Measurements from ENCODE around the gene STAMBPL1. TPM values are rescaled to one million over a fixed set of nuclear protein-coding genes. Genes with fewer than 3 reads are reported as not detected.

STAMBPL1 gene
- total RNA-seq, 4 donors from 2014 or later, result 14.4 to 26.3 (median 22.3) TPM

- H3K36me3 ChIP-seq, result no peaks in the 10 kb centered on the region
- no peak overlapping the region for H3K4me3 ChIP-seq
- H3K9me3 ChIP-seq, result no peaks in the 10 kb centered on the region
- H3K27me3 ChIP-seq, result no peaks in the 10 kb centered on the region
- no peaks in the 10 kb centered on the region for H3K4me1 ChIP-seq
- ATAC-seq, result no peak
- WGBS, 2 donors (ENCODE audit: low coverage in 1 of 2), result 46 to 51% methylated on average over 3 of the region's 3 CpGs
- no peak overlapping the region for H3K27ac ChIP-seq
- no peak for TF ChIP-seq POLR2A (IDR thresholded peaks at IDR 0.05)
- no peak for TF ChIP-seq POLR2AphosphoS5 (IDR thresholded peaks at IDR 0.05)
- TF ChIP-seq EP300 (IDR thresholded peaks at IDR 0.05), result no peak
- TF ChIP-seq, protein P1, sequence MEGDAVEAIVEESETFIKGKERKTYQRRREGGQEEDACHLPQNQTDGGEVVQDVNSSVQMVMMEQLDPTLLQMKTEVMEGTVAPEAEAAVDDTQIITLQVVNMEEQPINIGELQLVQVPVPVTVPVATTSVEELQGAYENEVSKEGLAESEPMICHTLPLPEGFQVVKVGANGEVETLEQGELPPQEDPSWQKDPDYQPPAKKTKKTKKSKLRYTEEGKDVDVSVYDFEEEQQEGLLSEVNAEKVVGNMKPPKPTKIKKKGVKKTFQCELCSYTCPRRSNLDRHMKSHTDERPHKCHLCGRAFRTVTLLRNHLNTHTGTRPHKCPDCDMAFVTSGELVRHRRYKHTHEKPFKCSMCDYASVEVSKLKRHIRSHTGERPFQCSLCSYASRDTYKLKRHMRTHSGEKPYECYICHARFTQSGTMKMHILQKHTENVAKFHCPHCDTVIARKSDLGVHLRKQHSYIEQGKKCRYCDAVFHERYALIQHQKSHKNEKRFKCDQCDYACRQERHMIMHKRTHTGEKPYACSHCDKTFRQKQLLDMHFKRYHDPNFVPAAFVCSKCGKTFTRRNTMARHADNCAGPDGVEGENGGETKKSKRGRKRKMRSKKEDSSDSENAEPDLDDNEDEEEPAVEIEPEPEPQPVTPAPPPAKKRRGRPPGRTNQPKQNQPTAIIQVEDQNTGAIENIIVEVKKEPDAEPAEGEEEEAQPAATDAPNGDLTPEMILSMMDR (IDR thresholded peaks at IDR 0.05), result no peak
These were observed 25.4 kb upstream of the STAMBPL1 start for GRCh38 chr10:88854684-88855083.

- no peak for ATAC-seq
- TF ChIP-seq POLR2AphosphoS5 (IDR thresholded peaks at IDR 0.05) (no peak), EP300 (IDR thresholded peaks at IDR 0.05) (no peak), POLR2A (IDR thresholded peaks at IDR 0.05) (no peak)
- TF ChIP-seq, protein P1 (IDR thresholded peaks at IDR 0.05), result no peak
These were observed 22.2 kb upstream of the STAMBPL1 start for GRCh38 chr10:88857831-88858230.

DNA sequence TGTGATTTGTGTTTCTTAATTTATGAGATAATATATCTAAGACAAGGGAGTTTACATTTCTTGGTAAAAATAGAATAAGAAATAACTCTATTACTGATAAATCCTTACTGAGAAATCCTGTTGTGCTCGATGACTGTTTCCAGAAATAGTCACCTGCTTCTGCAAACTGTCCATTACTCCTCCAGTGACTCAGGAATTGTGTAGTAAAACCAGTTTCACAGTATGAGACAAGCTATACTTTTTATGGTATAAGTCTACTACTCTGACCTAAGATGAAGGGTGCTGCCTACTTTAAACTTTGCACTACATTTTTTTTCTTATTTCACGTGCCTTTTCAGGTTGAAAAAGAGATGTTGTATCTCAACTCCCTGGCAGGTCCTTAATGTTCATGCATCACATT is 21.6 kb upstream of the STAMBPL1 start:
- no peaks in the 10 kb centered on the region for H3K4me1 ChIP-seq
- H3K27ac ChIP-seq, result no peak overlapping the region
- H3K4me3 ChIP-seq, result no peak overlapping the region
- no peaks in the 10 kb centered on the region for H3K36me3 ChIP-seq
- no peak for ATAC-seq
- no peaks in the 10 kb centered on the region for H3K9me3 ChIP-seq
- 30 to 31% methylated on average over 1 to 2 of the region's 2 CpGs for WGBS, 2 donors (ENCODE audit: low coverage in 1 of 2)
- H3K27me3 ChIP-seq, result no peaks in the 10 kb centered on the region
- no peak for TF ChIP-seq POLR2AphosphoS5 (IDR thresholded peaks at IDR 0.05)

More at GRCh38 chr10:88857831-88858230, 22.2 kb upstream of the STAMBPL1 start:
- H3K4me3 ChIP-seq, result no peak overlapping the region
- no peak overlapping the region for H3K27ac ChIP-seq
- H3K9me3 ChIP-seq, result no peaks in the 10 kb centered on the region
- H3K27me3 ChIP-seq, result no peaks in the 10 kb centered on the region
- no peaks in the 10 kb centered on the region for H3K36me3 ChIP-seq
- no peaks in the 10 kb centered on the region for H3K4me1 ChIP-seq

- H3K9me3 ChIP-seq, result no peaks in the 10 kb centered on the region
- no peaks in the 10 kb centered on the region for H3K36me3 ChIP-seq
- ATAC-seq, result no peak
- H3K4me1 ChIP-seq, result no peaks in the 10 kb centered on the region
- H3K4me3 ChIP-seq, result no peak overlapping the region
- WGBS, 2 donors (ENCODE audit: low coverage in 1 of 2), result 0 to 50% methylated on average over 1 of the region's 1 CpG
- H3K27me3 ChIP-seq, result no peaks in the 10 kb centered on the region
- H3K27ac ChIP-seq, result no peak overlapping the region
- TF ChIP-seq EP300 (IDR thresholded peaks at IDR 0.05) (no peak), POLR2A (IDR thresholded peaks at IDR 0.05) (no peak), POLR2AphosphoS5 (IDR thresholded peaks at IDR 0.05) (no peak)
- TF ChIP-seq, protein P1 (IDR thresholded peaks at IDR 0.05), result no peak
These were observed 19.0 kb upstream of the STAMBPL1 start for GRCh38 chr10:88861036-88861435.

DNA sequence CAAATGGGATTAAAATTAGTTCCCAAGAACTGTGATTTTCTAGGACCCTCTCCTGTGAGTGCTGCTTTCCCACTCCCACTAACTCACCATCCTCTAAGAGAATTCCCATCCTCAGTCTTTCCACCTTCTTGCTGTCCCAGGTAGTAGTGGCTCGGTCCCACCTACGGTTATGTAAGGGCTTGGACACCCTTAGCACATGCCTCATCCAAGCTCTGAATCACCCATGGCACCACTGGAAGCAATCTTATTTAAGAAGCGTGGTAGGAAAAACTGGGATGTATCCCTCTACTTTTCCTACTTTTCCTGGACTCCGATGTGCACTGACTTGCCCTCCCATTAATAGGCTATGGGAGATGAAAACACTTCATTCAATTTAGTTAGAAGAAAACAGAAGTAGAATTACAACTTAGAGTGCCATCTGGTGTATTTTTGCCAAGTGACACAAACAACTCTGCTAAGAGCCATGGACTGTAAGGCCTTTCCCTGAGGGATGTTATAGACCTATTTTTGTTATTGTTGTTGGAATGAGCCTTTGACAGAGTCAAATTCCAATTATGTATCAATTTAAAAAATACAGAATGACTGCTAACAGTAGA is 14.7 kb upstream of the STAMBPL1 start:
- Histone ChIP-seq H3K36me3 (no peaks in the 10 kb centered on the region), H3K4me1 (no peaks in the 10 kb centered on the region), H3K27ac (no peak overlapping the region), H3K9me3 (no peaks in the 10 kb centered on the region), H3K4me3 (no peak overlapping the region), H3K27me3 (no peaks in the 10 kb centered on the region)
- WGBS, 2 donors (ENCODE audit: low coverage in 1 of 2), result 93 to 96% methylated on average over 3 to 4 of the region's 4 CpGs
- TF ChIP-seq POLR2AphosphoS5 (IDR thresholded peaks at IDR 0.05) (no peak), POLR2A (IDR thresholded peaks at IDR 0.05) (no peak), EP300 (IDR thresholded peaks at IDR 0.05) (no peak)
- TF ChIP-seq, protein P1 (IDR thresholded peaks at IDR 0.05), result no peak
- no peak for ATAC-seq
